Bone marrow (tissue), 2 donors: ENCODE results near the gene CCR9.
A peak's percentile ranks its signal among the peaks of the same experiment; 100 is the strongest.

Source experiments
- DNase-seq, 2 donors: peaks; one replicate each; lab custom pipeline; 2025; lab: John Stamatoyannopoulos, UW

The CCR9 gene

GRCh38 chr3:45908761-45909160 is 22.4 kb downstream of the CCR9 start:
- DNase-seq: no peak

GRCh38 chr3:45909542-45909941 is 23.2 kb downstream of the CCR9 start:
- no peak for DNase-seq

- DNase-seq: no peak
Measured at GRCh38 chr3:45910892-45911291, 24.5 kb downstream of the CCR9 start.

- DNase-seq: no peak
Measured at GRCh38 chr3:45911511-45912226, 25.3 kb downstream of the CCR9 start.

- DNase-seq: no peak
Measured at GRCh38 chr3:45912435-45912834, 26.1 kb downstream of the CCR9 start.

- no peak for DNase-seq
Measured at GRCh38 chr3:45914362-45915058, 28.2 kb downstream of the CCR9 start.

- no peak for DNase-seq
Measured at GRCh38 chr3:45915059-45915439, 28.7 kb downstream of the CCR9 start.

GRCh38 chr3:45915518-45916231 is 29.3 kb downstream of the CCR9 start:
- no peak for DNase-seq

- DNase-seq: no peak
Measured at GRCh38 chr3:45917146-45917898, 31.0 kb downstream of the CCR9 start.

- no peak for DNase-seq
Measured at GRCh38 chr3:45921158-45922038, 35.1 kb downstream of the CCR9 start.

- DNase-seq: no peak
Measured at GRCh38 chr3:45922039-45922326, 35.6 kb downstream of the CCR9 start.

GRCh38 chr3:45922950-45923590 is 36.7 kb downstream of the CCR9 start:
- no peak for DNase-seq

GRCh38 chr3:45923755-45924154 is 37.4 kb downstream of the CCR9 start:
- DNase-seq: no peak

GRCh38 chr3:45927881-45928280 is 41.5 kb downstream of the CCR9 start:
- no peak for DNase-seq

- DNase-seq: peak in 1 of 2 donors; percentile 51
Measured at GRCh38 chr3:45929042-45929679, 42.8 kb downstream of the CCR9 start.

- no peak for DNase-seq
Measured at GRCh38 chr3:45931496-45931895, 45.2 kb downstream of the CCR9 start.

GRCh38 chr3:45932112-45932511 is 45.8 kb downstream of the CCR9 start:
- DNase-seq: no peak

GRCh38 chr3:45933591-45933990 is 47.2 kb downstream of the CCR9 start:
- no peak for DNase-seq

GRCh38 chr3:45936261-45936660 is 49.9 kb downstream of the CCR9 start:
- DNase-seq: no peak

GRCh38 chr3:45937206-45938042 is 51.1 kb downstream of the CCR9 start:
- no peak for DNase-seq
